PC-3 (cell line): Measurements from ENCODE around the gene ZDHHC7. TPM values are rescaled to one million over a fixed set of nuclear protein-coding genes. Genes with fewer than 3 reads are reported as not detected.

Source experiments
- ATAC-seq: fragments of 200-7000 bp; cut with Tn5 transposase; 2 replicates; pipeline ENCODE4 v1.9.1; 2020; ENCODE audit warnings: mild to moderate bottlenecking, moderate library complexity
- BruUV-seq: library from RNA; stranded (reverse); fragments of 400-500 nt; replicated peaks from 2 replicates; lab custom pipeline; 2021; lab: Mats Ljungman, UMichigan
- CTCF ChIA-PET: fragments of 300-600 bp; sonication (Branson Sonifier 250); formaldehyde crosslinking; loops from one replicate; lab custom pipeline; 2022; ENCODE audit warnings: antibody characterized with exemption; lab: Charles Lee
- POLR2A ChIA-PET: fragments of 300-600 bp; sonication (Branson Sonifier 250); formaldehyde crosslinking; loops from one replicate; lab custom pipeline; 2022; ENCODE audit warnings: antibody characterized with exemption; ENCODE audit not compliant: unreplicated experiment; lab: Charles Lee
- DNase-seq: peaks from one replicate; pipeline ENCODE4 v3.0.0-alpha.2; 2015
- H2AFZ ChIP-seq: fragments of 300-600 bp; sonication (generic); 2 replicates; pipeline ENCODE4 v1.6.0; 2016; ENCODE audit warnings: antibody characterized with exemption, low read length
- H3F3A ChIP-seq: fragments of 300-600 bp; sonication (generic); one replicate; pipeline ENCODE4 v1.6.0; 2017; ENCODE audit warnings: antibody characterized with exemption, low read length, control low read depth, mild to moderate bottlenecking; ENCODE audit not compliant: unreplicated experiment
- H3K27ac ChIP-seq: fragments of 300-600 bp; sonication (generic); 2 replicates; pipeline ENCODE4 v1.5.1; 2016; ENCODE audit warnings: mild to moderate bottlenecking, low read length
- H3K27me3 ChIP-seq: fragments of 300-600 bp; sonication (generic); 2 replicates; pipeline ENCODE4 v1.6.1; 2016; ENCODE audit warnings: low read length, mixed read lengths
- H3K36me3 ChIP-seq: fragments of 300-600 bp; sonication (generic); 2 replicates; pipeline ENCODE4 v1.6.1; 2016; ENCODE audit warnings: low read depth, mixed run types, low read length, mixed read lengths
- H3K4me1 ChIP-seq: fragments of 300-600 bp; sonication (generic); 2 replicates; pipeline ENCODE4 v1.5.1; 2016; ENCODE audit warnings: low read length; ENCODE audit not compliant: insufficient read depth
- H3K4me2 ChIP-seq: fragments of 300-600 bp; sonication (generic); 2 replicates; pipeline ENCODE4 v1.6.0; 2016; ENCODE audit warnings: low read length
- H3K4me3 ChIP-seq: fragments of 300-600 bp; sonication (generic); 2 replicates; pipeline ENCODE4 v1.5.1; 2016; ENCODE audit warnings: mild to moderate bottlenecking, low read length, mixed read lengths
- H3K79me2 ChIP-seq: fragments of 300-600 bp; sonication (generic); 2 replicates; pipeline ENCODE4 v1.6.1; 2017; ENCODE audit warnings: low read length, mixed read lengths
- H3K9ac ChIP-seq: fragments of 300-600 bp; sonication (generic); 2 replicates; pipeline ENCODE4 v1.6.0; 2016; ENCODE audit warnings: mild to moderate bottlenecking, low read length
- H3K9me2 ChIP-seq: fragments of 300-600 bp; sonication (generic); replicated peaks from 2 replicates; pipeline ENCODE4 v1.6.1; 2016; ENCODE audit warnings: mixed run types, low read length, mixed read lengths
- H3K9me3 ChIP-seq: fragments of 300-600 bp; sonication (generic); 2 replicates; pipeline ENCODE4 v1.6.1; 2016; ENCODE audit warnings: low read length, mixed read lengths
- H4K20me1 ChIP-seq: fragments of 300-600 bp; sonication (generic); 2 replicates; pipeline ENCODE4 v1.6.1; 2016; ENCODE audit warnings: low read length, mixed read lengths
- EZH2 ChIP-seq: fragments of 300-600 bp; sonication (generic); IDR thresholded peaks from one replicate; pipeline ENCODE4 v1.6.1; 2017; ENCODE audit warnings: antibody characterized with exemption, mild to moderate bottlenecking, low read length; ENCODE audit not compliant: unreplicated experiment
- EZH2phosphoT487 ChIP-seq: fragments of 300-600 bp; sonication (generic); IDR thresholded peaks from 2 replicates; pipeline ENCODE4 v1.6.1; 2018; ENCODE audit warnings: mild to moderate bottlenecking, antibody characterized with exemption, low read length, borderline replicate concordance
- intact Hi-C: fragments of 100-400 bp; cut with micrococcal nuclease; formaldehyde crosslinking; loops from 2 replicates; pipeline ENCODE4 v1.9.0; 2023
- total RNA-seq: library from RNA; depleted of rRNA; stranded (reverse); fragments of >200 nt; gene quantifications from 2 replicates; pipeline ENCODE4 v1.2.3, GENCODE V29; 2014
- TF ChIP-seq, protein P1 (sequence below): fragments of 300-600 bp; sonication (generic); conservative IDR thresholded peaks from 2 replicates; pipeline ENCODE4 v1.5.1; 2017; ENCODE audit warnings: antibody characterized with exemption, low read depth, mild to moderate bottlenecking, low read length

Gene ZDHHC7
- total RNA-seq, 1 experiment from 2014 or later = 42.1 TPM

DNA sequence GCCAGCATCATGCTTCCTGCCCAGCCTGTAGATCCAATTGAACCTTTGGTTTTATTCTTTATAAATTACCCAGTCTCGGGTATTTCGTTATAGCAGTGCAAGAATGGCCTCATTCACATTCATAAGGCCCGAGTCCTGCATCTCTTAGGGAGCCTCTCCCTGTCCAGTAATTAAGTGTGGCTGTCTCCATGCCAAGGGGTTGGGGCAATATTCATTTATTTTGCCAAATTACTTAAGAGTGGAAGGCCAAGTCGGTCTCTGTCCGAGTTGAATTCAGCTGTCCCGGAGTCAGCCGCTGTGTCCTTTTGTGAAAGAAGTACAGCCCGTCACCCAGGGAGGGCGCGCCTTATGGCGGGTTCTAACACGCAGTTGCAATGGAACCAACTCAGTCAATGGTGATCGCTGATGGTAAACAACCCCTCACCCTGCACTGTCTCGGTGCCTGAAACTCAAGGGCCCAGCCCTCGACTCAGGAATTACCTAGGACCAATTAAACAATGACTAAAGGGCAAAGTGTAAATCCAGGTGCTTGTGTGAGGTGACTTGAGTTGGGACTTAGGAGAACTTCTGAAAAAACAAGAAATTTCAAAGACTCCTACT lies 38.5 kb upstream of the ZDHHC7 start:
- H3K27ac ChIP-seq = no peak overlapping the region
- CTCF ChIA-PET = no interaction called here
- intact Hi-C loops = no loop called here
- no peaks in the 10 kb centered on the region for H3K36me3 ChIP-seq
- peaks cover 3% of the 10 kb centered on the region; the same call in 1 of the 2 replicates for H3K4me1 ChIP-seq
- H3K9me2 ChIP-seq = no peaks in the 10 kb centered on the region
- no TSS peak for BruUV-seq
- DNase-seq = no peak
- H3K4me3 ChIP-seq = no peak overlapping the region
- H3K9ac ChIP-seq = no peak overlapping the region
- no peaks in the 10 kb centered on the region for H3K9me3 ChIP-seq
- no peak for ATAC-seq
- TF ChIP-seq EZH2 (no peak), EZH2phosphoT487 (no peak)
- TF ChIP-seq, protein P1, sequence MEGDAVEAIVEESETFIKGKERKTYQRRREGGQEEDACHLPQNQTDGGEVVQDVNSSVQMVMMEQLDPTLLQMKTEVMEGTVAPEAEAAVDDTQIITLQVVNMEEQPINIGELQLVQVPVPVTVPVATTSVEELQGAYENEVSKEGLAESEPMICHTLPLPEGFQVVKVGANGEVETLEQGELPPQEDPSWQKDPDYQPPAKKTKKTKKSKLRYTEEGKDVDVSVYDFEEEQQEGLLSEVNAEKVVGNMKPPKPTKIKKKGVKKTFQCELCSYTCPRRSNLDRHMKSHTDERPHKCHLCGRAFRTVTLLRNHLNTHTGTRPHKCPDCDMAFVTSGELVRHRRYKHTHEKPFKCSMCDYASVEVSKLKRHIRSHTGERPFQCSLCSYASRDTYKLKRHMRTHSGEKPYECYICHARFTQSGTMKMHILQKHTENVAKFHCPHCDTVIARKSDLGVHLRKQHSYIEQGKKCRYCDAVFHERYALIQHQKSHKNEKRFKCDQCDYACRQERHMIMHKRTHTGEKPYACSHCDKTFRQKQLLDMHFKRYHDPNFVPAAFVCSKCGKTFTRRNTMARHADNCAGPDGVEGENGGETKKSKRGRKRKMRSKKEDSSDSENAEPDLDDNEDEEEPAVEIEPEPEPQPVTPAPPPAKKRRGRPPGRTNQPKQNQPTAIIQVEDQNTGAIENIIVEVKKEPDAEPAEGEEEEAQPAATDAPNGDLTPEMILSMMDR = no peak
- H2AFZ ChIP-seq = no peak overlapping the region
- POLR2A ChIA-PET = no interaction called here
- no peaks in the 10 kb centered on the region for H4K20me1 ChIP-seq
- no peaks in the 10 kb centered on the region for H3K79me2 ChIP-seq
- H3F3A ChIP-seq = no peaks in the 10 kb centered on the region
- no peak overlapping the region for H3K4me2 ChIP-seq
- no peaks in the 10 kb centered on the region for H3K27me3 ChIP-seq

DNA sequence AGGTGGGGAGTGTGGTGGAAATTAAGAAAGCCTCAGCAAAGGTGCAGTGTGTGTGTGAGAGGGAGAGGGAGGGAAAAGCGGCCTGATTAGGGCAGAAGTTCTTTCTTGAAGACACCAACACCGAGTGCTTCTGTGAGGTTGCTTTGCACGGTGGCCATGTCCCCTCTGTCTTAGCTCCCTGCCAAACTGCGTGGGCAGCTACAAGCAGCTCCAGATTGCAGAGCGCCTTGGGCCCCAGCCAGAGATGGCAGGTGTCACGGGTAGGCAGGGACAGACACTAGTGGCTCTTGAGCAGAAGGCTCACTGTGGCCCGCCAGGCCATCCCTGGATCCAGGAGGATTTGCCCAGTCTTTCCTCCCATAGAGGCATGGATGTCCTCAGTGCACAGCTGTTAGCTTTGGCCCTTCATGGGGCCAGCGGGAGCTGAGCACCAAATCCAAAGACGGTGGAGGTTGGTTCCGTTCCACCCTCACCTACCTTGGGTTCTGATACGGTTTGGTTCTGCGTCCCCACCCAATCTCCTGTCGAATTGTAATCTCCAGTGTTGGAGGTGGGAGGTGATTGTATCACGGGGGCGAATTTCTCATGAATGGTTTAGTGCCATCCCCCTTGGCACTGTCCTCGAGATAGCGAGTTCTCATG lies 37.7 kb upstream of the ZDHHC7 start:
- H3K9ac ChIP-seq = no peak overlapping the region
- no TSS peak for BruUV-seq
- H3K36me3 ChIP-seq = no peaks in the 10 kb centered on the region
- no peaks in the 10 kb centered on the region for H3K27me3 ChIP-seq
- intact Hi-C loops = no loop called here
- CTCF ChIA-PET = no interaction called here
- TF ChIP-seq EZH2 (no peak), EZH2phosphoT487 (no peak)
- TF ChIP-seq, protein P1 = no peak
- no peak overlapping the region for H3K4me2 ChIP-seq
- DNase-seq = no peak
- H3K9me3 ChIP-seq = no peaks in the 10 kb centered on the region
- H4K20me1 ChIP-seq = no peaks in the 10 kb centered on the region
- no peaks in the 10 kb centered on the region for H3K4me1 ChIP-seq
- POLR2A ChIA-PET = no interaction called here
- H2AFZ ChIP-seq = no peak overlapping the region
- H3K4me3 ChIP-seq = no peak overlapping the region
- no peak overlapping the region for H3K27ac ChIP-seq
- H3K79me2 ChIP-seq = no peaks in the 10 kb centered on the region
- ATAC-seq = no peak
- H3F3A ChIP-seq = no peaks in the 10 kb centered on the region
- H3K9me2 ChIP-seq = no peaks in the 10 kb centered on the region

DNA sequence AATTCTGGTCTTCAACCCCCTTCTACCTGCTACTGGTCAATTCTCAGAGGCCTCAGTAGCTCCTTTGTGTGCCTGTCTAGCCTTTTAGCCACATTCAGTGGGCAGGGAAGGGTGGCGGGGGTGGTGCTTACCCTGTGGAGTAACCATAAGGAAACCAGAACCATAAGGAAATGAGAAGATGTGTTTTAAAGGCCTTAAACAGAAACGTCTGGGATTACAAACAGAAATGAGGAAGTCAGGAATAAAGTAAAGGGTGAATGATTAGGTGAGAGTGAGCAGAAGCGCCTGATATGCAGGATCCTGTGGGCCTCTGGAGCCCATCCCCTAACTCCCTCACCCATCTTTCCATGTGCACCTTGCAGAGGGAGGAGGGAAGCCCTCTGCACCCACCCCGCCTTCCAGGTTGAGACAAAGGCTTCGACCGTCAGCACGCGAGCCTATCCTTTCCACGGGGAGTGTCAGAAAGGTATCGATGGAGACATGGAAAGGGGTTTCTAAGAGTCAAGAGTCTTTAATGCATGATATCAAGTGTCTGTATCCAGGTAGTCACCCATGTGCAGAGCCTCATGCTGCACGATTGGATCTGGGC lies 36.6 kb upstream of the ZDHHC7 start:
- intact Hi-C loops = no loop called here
- Histone ChIP-seq H3K4me3 (no peak overlapping the region), H4K20me1 (no peaks in the 10 kb centered on the region), H3K9me2 (no peaks in the 10 kb centered on the region), H3K9me3 (no peaks in the 10 kb centered on the region), H3K4me2 (no peak overlapping the region), H3K27ac (no peak overlapping the region), H3F3A (no peaks in the 10 kb centered on the region), H3K27me3 (no peaks in the 10 kb centered on the region), H3K4me1 (no peaks in the 10 kb centered on the region), H2AFZ (no peak overlapping the region), H3K79me2 (no peaks in the 10 kb centered on the region), H3K9ac (no peak overlapping the region), H3K36me3 (no peaks in the 10 kb centered on the region)
- ChIA-PET POLR2A (no interaction called here), CTCF (no interaction called here)
- DNase-seq = no peak
- ATAC-seq = no peak
- BruUV-seq = no TSS peak
- TF ChIP-seq EZH2 (no peak), EZH2phosphoT487 (no peak)
- TF ChIP-seq, protein P1 = no peak
